Neural cell (in vitro differentiated cells): ENCODE data around the gene ZAR1. TPM values are rescaled to one million over a fixed set of nuclear protein-coding genes. Genes with fewer than 3 reads are reported as not detected.

Experiments used
- H2AFZ ChIP-seq: fragments of 200-600, 300-800 bp; sonication (generic), shearing (Covaris generic); 2 replicates; pipeline ENCODE4 v1.6.0; 2014; ENCODE audit warnings: low read depth, mild to moderate bottlenecking, antibody characterized with exemption, low read length, moderate library complexity
- H3F3A ChIP-seq: fragments of 200-600 bp; shearing (Covaris generic); 2 replicates; pipeline ENCODE4 v1.6.1; 2016; ENCODE audit warnings: mild to moderate bottlenecking, moderate library complexity, mixed read lengths, antibody characterized with exemption, low read length; ENCODE audit not compliant: insufficient read depth, poor library complexity, severe bottlenecking
- H3K27ac ChIP-seq: fragments of 200-600, 300-800 bp; sonication (generic), shearing (Covaris generic); 2 replicates; pipeline ENCODE4 v1.5.1; 2014; ENCODE audit warnings: mild to moderate bottlenecking, low read length, moderate library complexity
- H3K27me3 ChIP-seq: fragments of 300-800, 200-600 bp; sonication (generic), shearing (Covaris generic); 2 replicates; pipeline ENCODE4 v1.6.0; 2014; ENCODE audit warnings: mild to moderate bottlenecking, low read depth, low read length, moderate library complexity; ENCODE audit not compliant: insufficient read depth
- H3K36me3 ChIP-seq: fragments of 300-800, 200-600 bp; sonication (generic), shearing (Covaris generic); 2 replicates; pipeline ENCODE4 v1.5.1; 2014; ENCODE audit warnings: mild to moderate bottlenecking, antibody characterized with exemption, low read length, moderate library complexity; ENCODE audit not compliant: insufficient read depth
- H3K4me2 ChIP-seq: fragments of 300-800, 200-600 bp; sonication (generic), shearing (Covaris generic); 2 replicates; pipeline ENCODE4 v1.6.0; 2014; ENCODE audit warnings: mild to moderate bottlenecking, low read length
- H3K4me3 ChIP-seq: fragments of 300-800, 200-600 bp; sonication (generic), shearing (Covaris generic); 2 replicates; pipeline ENCODE4 v1.5.1; 2014; ENCODE audit warnings: mild to moderate bottlenecking, low read length, moderate library complexity
- H3K79me2 ChIP-seq: fragments of 200-600 bp; shearing (Covaris generic); replicated peaks from 2 replicates; pipeline ENCODE4 v1.6.0; 2014; ENCODE audit warnings: mild to moderate bottlenecking, low read length, moderate library complexity; ENCODE audit not compliant: insufficient read depth
- H3K9ac ChIP-seq: fragments of 300-800, 200-600 bp; sonication (generic), shearing (Covaris generic); 2 replicates; pipeline ENCODE4 v1.6.1; 2016; ENCODE audit warnings: mild to moderate bottlenecking, low read length, mixed read lengths
- H3K9me2 ChIP-seq: fragments of 200-600 bp; shearing (Covaris generic); 2 replicates; pipeline ENCODE4 v1.6.1; 2016; ENCODE audit warnings: mild to moderate bottlenecking, low read length, mixed read lengths; ENCODE audit not compliant: insufficient read depth
- H3K9me3 ChIP-seq: fragments of 200-600, 300-800 bp; sonication (generic), shearing (Covaris generic); 2 replicates; pipeline ENCODE4 v1.6.1; 2016; ENCODE audit warnings: mild to moderate bottlenecking, mixed run types, low read length, moderate library complexity, mixed read lengths
- H4K20me1 ChIP-seq: fragments of 200-600 bp; shearing (Covaris generic); 2 replicates; pipeline ENCODE4 v1.6.1; 2016; ENCODE audit warnings: mild to moderate bottlenecking, mixed run types; ENCODE audit not compliant: insufficient read depth
- CTCF ChIP-seq: fragments of 450-650 bp; IDR thresholded peaks from 2 replicates; pipeline ENCODE4 v1.5.1; 2014; ENCODE audit warnings: antibody characterized with exemption, mild to moderate bottlenecking, moderate library complexity; ENCODE audit not compliant: poor library complexity, severe bottlenecking
- EP300 ChIP-seq: fragments of 450-650 bp; conservative IDR thresholded peaks from 2 replicates; pipeline ENCODE4 v1.6.1; 2014; ENCODE audit warnings: antibody characterized with exemption, mild to moderate bottlenecking, moderate library complexity; ENCODE audit not compliant: poor library complexity, severe bottlenecking
- EZH2 ChIP-seq: fragments of 200-600, 300-800 bp; shearing (Covaris generic), sonication (generic); IDR thresholded peaks from 2 replicates; pipeline ENCODE4 v1.6.1; 2014; ENCODE audit warnings: antibody characterized with exemption, low read length, borderline replicate concordance, mild to moderate bottlenecking; ENCODE audit not compliant: insufficient read depth, poor library complexity, severe bottlenecking
- MXI1 ChIP-seq: fragments of 450-650 bp; conservative IDR thresholded peaks from 2 replicates; pipeline ENCODE4 v1.6.1; 2014; ENCODE audit warnings: antibody characterized with exemption, mild to moderate bottlenecking; ENCODE audit not compliant: poor library complexity, severe bottlenecking
- POLR2AphosphoS5 ChIP-seq: IDR thresholded peaks from 2 replicates; pipeline ENCODE4 v1.6.1; 2012
- RAD21 ChIP-seq: fragments of 450-650 bp; conservative IDR thresholded peaks from 2 replicates; pipeline ENCODE4 v1.6.1; 2014; ENCODE audit warnings: antibody characterized with exemption, mild to moderate bottlenecking, moderate library complexity
- REST ChIP-seq: IDR thresholded peaks from 2 replicates; pipeline ENCODE4 v1.6.1; 2012; ENCODE audit warnings: borderline replicate concordance
- SMC3 ChIP-seq: fragments of 450-650 bp; conservative IDR thresholded peaks from 2 replicates; pipeline ENCODE4 v1.6.1; 2014; ENCODE audit warnings: antibody characterized with exemption, mild to moderate bottlenecking, moderate library complexity; ENCODE audit not compliant: poor library complexity
- TAF1 ChIP-seq: IDR thresholded peaks from 2 replicates; pipeline ENCODE4 v1.6.1; 2012; ENCODE audit warnings: low read depth
- polyA plus RNA-seq: library from polyadenylated mRNA; depleted of rRNA; stranded (reverse); fragments of >200 nt; gene quantifications from 2 replicates; pipeline ENCODE4 v1.2.3, GENCODE V29; 2014

ZAR1 gene
- polyA plus RNA-seq, 1 donor from 2014 or later: not detected

GRCh38 chr4:48445704-48446103, 44.3 kb upstream of the ZAR1 start:
- no peaks in the 10 kb centered on the region for H3K9me2 ChIP-seq
- no peaks in the 10 kb centered on the region for H3F3A ChIP-seq
- no peak for TF ChIP-seq TAF1
- no peak for TF ChIP-seq REST
- no peak for TF ChIP-seq POLR2AphosphoS5
- no peak for TF ChIP-seq EP300
- TF ChIP-seq CTCF: peak; percentile 50
- no peak for TF ChIP-seq EZH2
- TF ChIP-seq RAD21: peak; percentile 41
- TF ChIP-seq MXI1: no peak
- peak; percentile 32 for TF ChIP-seq SMC3
- no peak overlapping the region for H3K9ac ChIP-seq
- no peak overlapping the region for H3K4me2 ChIP-seq
- no peaks in the 10 kb centered on the region for H3K9me3 ChIP-seq
- H2AFZ ChIP-seq: no peak overlapping the region
- no peak overlapping the region for H3K27ac ChIP-seq
- no peaks in the 10 kb centered on the region for H4K20me1 ChIP-seq
- H3K27me3 ChIP-seq: no peaks in the 10 kb centered on the region
- H3K79me2 ChIP-seq: no peaks in the 10 kb centered on the region
- H3K4me3 ChIP-seq: no peak overlapping the region
- no peaks in the 10 kb centered on the region for H3K36me3 ChIP-seq

- no peaks in the 10 kb centered on the region for H3K27me3 ChIP-seq
- H3F3A ChIP-seq: no peaks in the 10 kb centered on the region
- no peak overlapping the region for H3K27ac ChIP-seq
- H2AFZ ChIP-seq: no peak overlapping the region
- H4K20me1 ChIP-seq: no peaks in the 10 kb centered on the region
- no peak for TF ChIP-seq SMC3
- TF ChIP-seq MXI1: no peak
- no peak overlapping the region for H3K4me3 ChIP-seq
- H3K36me3 ChIP-seq: no peaks in the 10 kb centered on the region
- no peak overlapping the region for H3K4me2 ChIP-seq
- no peak overlapping the region for H3K9ac ChIP-seq
- no peaks in the 10 kb centered on the region for H3K9me2 ChIP-seq
- H3K79me2 ChIP-seq: no peaks in the 10 kb centered on the region
- no peaks in the 10 kb centered on the region for H3K9me3 ChIP-seq
Observed at GRCh38 chr4:48446642-48447041, 43.4 kb upstream of the ZAR1 start.

GRCh38 chr4:48449151-48449550, 40.9 kb upstream of the ZAR1 start:
- Histone ChIP-seq H3K27ac (no peak overlapping the region), H3K36me3 (no peaks in the 10 kb centered on the region), H3K4me2 (no peak overlapping the region), H3K27me3 (no peaks in the 10 kb centered on the region), H3F3A (no peaks in the 10 kb centered on the region), H3K9me2 (no peaks in the 10 kb centered on the region), H4K20me1 (no peaks in the 10 kb centered on the region), H3K9me3 (no peaks in the 10 kb centered on the region), H3K79me2 (no peaks in the 10 kb centered on the region), H3K9ac (no peak overlapping the region), H3K4me3 (no peak overlapping the region), H2AFZ (no peak overlapping the region)
- TF ChIP-seq MXI1 (no peak), RAD21 (no peak), EP300 (no peak), TAF1 (no peak), REST (no peak), POLR2AphosphoS5 (no peak), CTCF (no peak), SMC3 (no peak), EZH2 (no peak)
